Stimulated activated CD4-positive, alpha-beta T cell treated with anti-CD3 and anti-CD28 coated beads, Interleukin-15, amount 100 ng/mL, for 24 hours (primary cell): ENCODE results near the gene RNF166.

Experiments
- DNase-seq: peaks from one replicate; pipeline ENCODE4 v3.0.0-alpha.2; 2020

RNF166 gene

DNA sequence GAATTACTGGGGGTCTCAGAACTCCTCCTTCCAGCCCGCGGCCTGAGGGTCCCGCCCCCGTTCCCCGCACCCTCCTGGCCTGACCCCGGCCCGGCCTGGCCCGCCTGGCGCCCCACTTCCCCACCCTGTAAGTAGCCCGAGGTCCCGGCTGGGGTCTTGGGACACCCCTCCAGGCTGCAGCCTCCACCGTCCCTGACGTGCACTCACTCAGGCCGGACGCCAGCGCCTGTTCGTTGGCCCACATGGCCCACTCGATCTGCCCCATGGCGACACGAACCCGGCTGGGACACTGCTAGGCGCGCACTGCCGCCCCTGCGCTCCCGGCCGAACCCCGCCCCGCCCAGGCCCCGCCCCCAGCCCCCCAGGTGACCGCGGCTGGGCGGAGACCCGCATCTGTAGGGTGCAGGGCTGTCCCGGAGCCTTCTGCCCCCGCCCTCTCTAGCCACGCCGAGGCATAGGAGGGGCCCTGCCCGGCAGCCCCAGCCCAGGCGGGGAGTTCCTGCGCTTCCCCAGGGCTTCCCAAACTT, 55.4 kb downstream of the RNF166 start, which contains the start of gene CYBA:
Gene CYBA, minus strand, starts transcription at position 305 of the 527 bp plus-strand sequence. Its CDS starts 40 bp downstream, at position 265.
- DNase-seq, result peak; percentile 92

- peak; percentile 58 for DNase-seq
Observed at GRCh38 chr16:88649924-88650748, 56.1 kb downstream of the RNF166 start.

DNA sequence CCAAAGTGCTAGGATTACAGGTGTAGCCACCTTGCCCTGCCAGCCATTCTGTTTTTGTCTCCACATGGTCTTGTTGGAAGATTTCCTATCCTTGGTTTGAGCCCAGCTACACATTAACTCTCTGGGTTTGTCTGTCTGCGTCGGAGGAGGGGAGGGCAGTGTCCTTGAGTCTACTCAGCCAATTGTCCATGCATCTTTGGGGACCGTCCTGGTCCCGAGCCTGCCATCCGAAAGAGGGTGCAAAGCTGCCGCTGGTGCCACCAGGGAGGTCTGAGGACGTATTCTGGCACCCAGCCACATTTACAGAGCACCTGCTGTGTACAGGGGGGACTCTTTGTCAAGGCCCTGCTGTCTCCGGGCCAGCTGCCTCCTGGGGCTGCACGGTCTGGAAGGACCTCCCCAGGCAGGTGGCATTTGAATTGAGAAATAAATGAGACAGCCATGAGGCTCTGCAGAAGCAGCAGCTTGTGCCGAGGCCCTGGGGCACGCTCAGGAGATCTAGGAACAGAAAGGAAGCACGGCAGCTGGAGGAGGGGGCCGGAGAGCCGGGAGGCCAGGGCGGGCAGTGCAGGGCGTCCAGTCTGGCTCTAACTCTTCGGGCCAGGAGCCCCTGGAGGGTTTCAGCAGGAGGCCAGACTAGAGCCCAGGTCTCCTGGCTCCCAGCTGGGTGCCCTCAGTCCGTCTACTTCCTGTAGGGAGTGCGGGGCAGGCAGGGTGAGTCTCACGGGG, 56.8 kb downstream of the RNF166 start:
- no peak for DNase-seq

- DNase-seq, result no peak
Observed at GRCh38 chr16:88647178-88648070, 58.8 kb downstream of the RNF166 start.
